Measurements from ENCODE around the gene HIPK2. TPM values are rescaled to one million over a fixed set of nuclear protein-coding genes. Genes with fewer than 3 reads are reported as not detected.

HIPK2 gene
- total and polyA plus RNA-seq, 2 experiments from 2014 or later = 23.2 to 47.0 TPM

GRCh38 chr7:139657725-139658124, 120.1 kb downstream of the HIPK2 start:
- Histone ChIP-seq H3K4me1 (ENCODE audit: low read depth) (peaks cover 60% of the 10 kb centered on the region), H3K27ac (no peak overlapping the region), H3K36me3 (no peaks in the 10 kb centered on the region), H3K4me3 (no peak overlapping the region), H3K27me3 (no peaks in the 10 kb centered on the region), H3K9me3 (ENCODE audit: low read depth) (no peaks in the 10 kb centered on the region)
- no peak for TF ChIP-seq CTCF (IDR thresholded peaks at IDR 0.05; ENCODE audit: low read depth, low read length)
- DNase-seq (ENCODE audit: low read depth in 1 of 2, low spot score in 1 of 2) = no peak

DNA sequence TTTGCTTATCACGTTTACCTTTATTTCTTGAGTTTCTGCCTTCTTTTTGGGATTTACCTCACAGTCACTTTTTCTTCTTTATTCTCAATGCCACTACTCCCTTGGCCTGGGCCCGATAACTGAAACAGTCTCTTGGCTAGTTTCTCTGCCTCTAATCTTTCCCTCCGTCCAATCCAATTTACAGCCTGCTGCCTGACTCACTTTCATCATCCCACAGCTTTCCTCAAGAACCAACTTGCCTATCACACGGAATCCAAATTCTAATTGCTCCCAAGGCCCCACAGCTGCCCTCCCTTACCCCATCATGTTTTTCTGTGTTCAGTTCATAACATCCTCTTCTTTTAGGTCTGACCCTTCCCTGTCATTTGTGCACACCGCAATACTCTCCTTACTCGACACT, 121.4 kb downstream of the HIPK2 start:
- TF ChIP-seq CTCF (IDR thresholded peaks at IDR 0.05; ENCODE audit: low read depth, low read length) = no peak
- Histone ChIP-seq H3K9me3 (ENCODE audit: low read depth) (no peaks in the 10 kb centered on the region), H3K4me3 (no peak overlapping the region), H3K36me3 (no peaks in the 10 kb centered on the region), H3K4me1 (ENCODE audit: low read depth) (peaks cover 59% of the 10 kb centered on the region), H3K27ac (no peak overlapping the region), H3K27me3 (no peaks in the 10 kb centered on the region)
- DNase-seq (ENCODE audit: low read depth in 1 of 2, low spot score in 1 of 2) = peak in 1 of 2 donors; percentile 75

GRCh38 chr7:139655305-139655704, 122.5 kb downstream of the HIPK2 start:
- H3K9me3 ChIP-seq (ENCODE audit: low read depth) = no peaks in the 10 kb centered on the region
- H3K36me3 ChIP-seq = no peaks in the 10 kb centered on the region
- peak overlapping the region; percentile 42 for H3K27ac ChIP-seq
- H3K4me3 ChIP-seq = no peak overlapping the region
- TF ChIP-seq CTCF (IDR thresholded peaks at IDR 0.05; ENCODE audit: low read depth, low read length) = no peak
- H3K27me3 ChIP-seq = no peaks in the 10 kb centered on the region
- peaks cover 59% of the 10 kb centered on the region for H3K4me1 ChIP-seq (ENCODE audit: low read depth)
- no peak for DNase-seq (ENCODE audit: low read depth in 1 of 2, low spot score in 1 of 2)

GRCh38 chr7:139654276-139655181, 123.3 kb downstream of the HIPK2 start:
- no peak for TF ChIP-seq CTCF (IDR thresholded peaks at IDR 0.05; ENCODE audit: low read depth, low read length)
- no peaks in the 10 kb centered on the region for H3K27me3 ChIP-seq
- no peak overlapping the region for H3K4me3 ChIP-seq
- no peaks in the 10 kb centered on the region for H3K36me3 ChIP-seq
- no peaks in the 10 kb centered on the region for H3K9me3 ChIP-seq (ENCODE audit: low read depth)
- peak overlapping the region; percentile 42 for H3K27ac ChIP-seq
- H3K4me1 ChIP-seq (ENCODE audit: low read depth) = peaks cover 52% of the 10 kb centered on the region
- no peak for DNase-seq (ENCODE audit: low read depth in 1 of 2, low spot score in 1 of 2)

DNA sequence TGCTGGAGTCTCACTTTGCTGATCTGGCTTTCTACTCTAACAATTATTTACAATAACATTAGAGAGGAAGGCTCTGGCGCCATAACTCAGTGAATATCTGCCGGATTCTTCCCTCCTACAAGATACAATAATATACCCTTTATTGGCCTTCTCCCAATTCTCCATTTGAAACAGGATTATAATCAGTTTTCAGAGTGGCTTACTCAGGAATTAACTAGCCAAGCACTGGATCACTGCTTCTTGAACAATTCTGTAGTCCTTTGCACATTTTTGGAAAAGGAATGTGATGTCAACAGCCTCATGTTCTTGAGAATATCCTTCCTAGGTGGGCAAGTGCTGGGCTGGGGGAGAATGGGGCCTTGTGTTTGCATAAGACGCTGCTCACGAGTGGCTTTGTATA, 125.9 kb downstream of the HIPK2 start:
- H3K27me3 ChIP-seq = no peaks in the 10 kb centered on the region
- H3K9me3 ChIP-seq (ENCODE audit: low read depth) = no peaks in the 10 kb centered on the region
- H3K27ac ChIP-seq = peak overlapping the region; percentile 59
- H3K4me1 ChIP-seq (ENCODE audit: low read depth) = peaks cover 38% of the 10 kb centered on the region
- H3K4me3 ChIP-seq = no peak overlapping the region
- no peak for DNase-seq (ENCODE audit: low read depth in 1 of 2, low spot score in 1 of 2)
- no peak for TF ChIP-seq CTCF (IDR thresholded peaks at IDR 0.05; ENCODE audit: low read depth, low read length)
- H3K36me3 ChIP-seq = no peaks in the 10 kb centered on the region
